PC-3 (cell line): Measurements from ENCODE around the gene PAWR.

Experiments used
- EZH2 ChIP-seq: fragments of 300-600 bp; sonication (generic); IDR thresholded peaks from one replicate; pipeline ENCODE4 v1.6.1; 2017; ENCODE audit warnings: antibody characterized with exemption, mild to moderate bottlenecking, low read length; ENCODE audit not compliant: unreplicated experiment
- EZH2phosphoT487 ChIP-seq: fragments of 300-600 bp; sonication (generic); IDR thresholded peaks from 2 replicates; pipeline ENCODE4 v1.6.1; 2018; ENCODE audit warnings: mild to moderate bottlenecking, antibody characterized with exemption, low read length, borderline replicate concordance
- TF ChIP-seq, protein P1 (sequence below): fragments of 300-600 bp; sonication (generic); conservative IDR thresholded peaks from 2 replicates; pipeline ENCODE4 v1.5.1; 2017; ENCODE audit warnings: antibody characterized with exemption, low read depth, mild to moderate bottlenecking, low read length

- TF ChIP-seq, protein P1, sequence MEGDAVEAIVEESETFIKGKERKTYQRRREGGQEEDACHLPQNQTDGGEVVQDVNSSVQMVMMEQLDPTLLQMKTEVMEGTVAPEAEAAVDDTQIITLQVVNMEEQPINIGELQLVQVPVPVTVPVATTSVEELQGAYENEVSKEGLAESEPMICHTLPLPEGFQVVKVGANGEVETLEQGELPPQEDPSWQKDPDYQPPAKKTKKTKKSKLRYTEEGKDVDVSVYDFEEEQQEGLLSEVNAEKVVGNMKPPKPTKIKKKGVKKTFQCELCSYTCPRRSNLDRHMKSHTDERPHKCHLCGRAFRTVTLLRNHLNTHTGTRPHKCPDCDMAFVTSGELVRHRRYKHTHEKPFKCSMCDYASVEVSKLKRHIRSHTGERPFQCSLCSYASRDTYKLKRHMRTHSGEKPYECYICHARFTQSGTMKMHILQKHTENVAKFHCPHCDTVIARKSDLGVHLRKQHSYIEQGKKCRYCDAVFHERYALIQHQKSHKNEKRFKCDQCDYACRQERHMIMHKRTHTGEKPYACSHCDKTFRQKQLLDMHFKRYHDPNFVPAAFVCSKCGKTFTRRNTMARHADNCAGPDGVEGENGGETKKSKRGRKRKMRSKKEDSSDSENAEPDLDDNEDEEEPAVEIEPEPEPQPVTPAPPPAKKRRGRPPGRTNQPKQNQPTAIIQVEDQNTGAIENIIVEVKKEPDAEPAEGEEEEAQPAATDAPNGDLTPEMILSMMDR, result no peak
- no peak for TF ChIP-seq EZH2
- TF ChIP-seq EZH2phosphoT487, result no peak
Observed at GRCh38 chr12:79596719-79597350, 93.9 kb downstream of the PAWR start.
